GM12872 (cell line): ENCODE data around the gene CEMP1.

ENCODE experiments used
- CTCF ChIP-seq: IDR thresholded peaks from 3 replicates; pipeline ENCODE4 v1.5.1; 2011; ENCODE audit warnings: low read depth, mild to moderate bottlenecking, low read length, moderate library complexity; ENCODE audit not compliant: insufficient read depth

CEMP1 gene

GRCh38 chr16:2501946-2502895, 29.0 kb downstream of the CEMP1 start:
- TF ChIP-seq CTCF = no peak

GRCh38 chr16:2500918-2501750, 30.1 kb downstream of the CEMP1 start:
- peak; percentile 99 for TF ChIP-seq CTCF

- TF ChIP-seq CTCF = no peak
Observed at GRCh38 chr16:2500430-2500917, 30.7 kb downstream of the CEMP1 start.

- no peak for TF ChIP-seq CTCF
Observed at GRCh38 chr16:2499890-2500429, 31.2 kb downstream of the CEMP1 start.

- TF ChIP-seq CTCF = no peak
Observed at GRCh38 chr16:2499454-2499853, 31.8 kb downstream of the CEMP1 start.

- no peak for TF ChIP-seq CTCF
Observed at GRCh38 chr16:2498531-2499253, 32.5 kb downstream of the CEMP1 start.
